Measurements from ENCODE around the gene RAB36. TPM values are rescaled to one million over a fixed set of nuclear protein-coding genes. Genes with fewer than 3 reads are reported as not detected.

RAB36 gene
- total RNA-seq, 1 experiment from 2014 or later: 1.4 TPM

GRCh38 chr22:23102002-23102655 lies 43.1 kb upstream of the RAB36 start:
- no peak overlapping the region for H2BK12ac ChIP-seq (ENCODE audit: insufficient read length, low read depth, low read length)
- H3K23me2 ChIP-seq (ENCODE audit: insufficient read length, low read depth, low read length, poor library complexity, severe bottlenecking): no peaks in the 10 kb centered on the region
- H3K4me1 ChIP-seq (ENCODE audit: insufficient read depth, low read length): no peaks in the 10 kb centered on the region
- Mint-ChIP-seq H3K36me3 (ENCODE audit: insufficient read depth in 1 of 3, low read depth in 3 of 3) (no peaks in the 10 kb centered on the region), H3K27ac (no peak overlapping the region; a peak in 2 of 7 replicates), H3K4me3 (no peak overlapping the region), H3K27me3 (ENCODE audit: low read depth) (peaks cover 15% of the 10 kb centered on the region), H3K4me1 (no peaks in the 10 kb centered on the region), H3K9me3 (no peaks in the 10 kb centered on the region)
- H2BK120ac ChIP-seq (ENCODE audit: low read depth, low read length, poor library complexity, severe bottlenecking): no peak overlapping the region
- no peak overlapping the region for H3K14ac ChIP-seq (ENCODE audit: insufficient read depth, low read length)
- no peak overlapping the region for H3T11ph ChIP-seq (ENCODE audit: low read length)
- H3K4me2 ChIP-seq (ENCODE audit: insufficient read depth, insufficient read length, low read length): no peak overlapping the region
- no peak overlapping the region for H4K91ac ChIP-seq (ENCODE audit: insufficient read length, low read depth, low read length)
- no peaks in the 10 kb centered on the region; the same call in 1 of the 2 replicates for H3K27me3 ChIP-seq (ENCODE audit: insufficient read depth, low read length)
- H3K18ac ChIP-seq (ENCODE audit: insufficient read length, low read depth, low read length): no peak overlapping the region
- no peak overlapping the region for H3K9ac ChIP-seq (ENCODE audit: extremely low read depth, insufficient read length, low read length)
- H2BK5ac ChIP-seq (ENCODE audit: insufficient read length, low read length): no peak overlapping the region
- no peak for TF ChIP-seq CTCF (conservative IDR thresholded peaks at IDR 0.05)
- no peak overlapping the region for H2AK5ac ChIP-seq (ENCODE audit: insufficient read length, low read length)
- no peak overlapping the region for H3K56ac ChIP-seq (ENCODE audit: insufficient read length, low read depth, low read length)
- H3K9me3 ChIP-seq (ENCODE audit: control insufficient read depth, low read depth, low read length): no peaks in the 10 kb centered on the region
- DNase-seq: no peak
- H2BK15ac ChIP-seq (ENCODE audit: low read depth, low read length): no peak overlapping the region
- H4K20me1 ChIP-seq (ENCODE audit: control insufficient read depth, insufficient read depth, insufficient read length): no peaks in the 10 kb centered on the region
- WGBS (ENCODE audit: extremely low coverage, insufficient read length, low lambda C conversion rate): no CpG with 5 or more reads among the region's 10 CpGs
- no peak overlapping the region for H2BK20ac ChIP-seq (ENCODE audit: low read depth, low read length, poor library complexity, severe bottlenecking)
- H3K79me2 ChIP-seq (ENCODE audit: insufficient read depth, low read length): no peaks in the 10 kb centered on the region
- H3K79me1 ChIP-seq (ENCODE audit: insufficient read depth, low read depth, low read length, poor library complexity, severe bottlenecking): no peaks in the 10 kb centered on the region
- H3K27ac ChIP-seq (ENCODE audit: insufficient read length, low read depth, low read length): no peak overlapping the region
- no peak overlapping the region for H4K5ac ChIP-seq (ENCODE audit: insufficient read length, low read depth, low read length)
- no peak overlapping the region for H4K8ac ChIP-seq (replicated peaks; ENCODE audit: insufficient read length, low read depth, low read length)
- no peak overlapping the region for H2AFZ ChIP-seq (ENCODE audit: low read length)
- H3K23ac ChIP-seq (ENCODE audit: insufficient read length, low read depth, low read length): no peak overlapping the region
- H3K4ac ChIP-seq (ENCODE audit: low read depth, low read length): no peak overlapping the region
